SH-SY5Y (cell line): Measurements from ENCODE around the gene CELF5.

Source experiments
- GATA2 ChIP-seq: IDR thresholded peaks from 2 replicates; pipeline ENCODE4 v1.6.1; 2011; ENCODE audit warnings: mild to moderate bottlenecking, low read depth, low read length
- GATA3 ChIP-seq: IDR thresholded peaks from 2 replicates; pipeline ENCODE4 v1.6.1; 2011; ENCODE audit warnings: low read depth, mild to moderate bottlenecking, low read length, moderate library complexity

DNA sequence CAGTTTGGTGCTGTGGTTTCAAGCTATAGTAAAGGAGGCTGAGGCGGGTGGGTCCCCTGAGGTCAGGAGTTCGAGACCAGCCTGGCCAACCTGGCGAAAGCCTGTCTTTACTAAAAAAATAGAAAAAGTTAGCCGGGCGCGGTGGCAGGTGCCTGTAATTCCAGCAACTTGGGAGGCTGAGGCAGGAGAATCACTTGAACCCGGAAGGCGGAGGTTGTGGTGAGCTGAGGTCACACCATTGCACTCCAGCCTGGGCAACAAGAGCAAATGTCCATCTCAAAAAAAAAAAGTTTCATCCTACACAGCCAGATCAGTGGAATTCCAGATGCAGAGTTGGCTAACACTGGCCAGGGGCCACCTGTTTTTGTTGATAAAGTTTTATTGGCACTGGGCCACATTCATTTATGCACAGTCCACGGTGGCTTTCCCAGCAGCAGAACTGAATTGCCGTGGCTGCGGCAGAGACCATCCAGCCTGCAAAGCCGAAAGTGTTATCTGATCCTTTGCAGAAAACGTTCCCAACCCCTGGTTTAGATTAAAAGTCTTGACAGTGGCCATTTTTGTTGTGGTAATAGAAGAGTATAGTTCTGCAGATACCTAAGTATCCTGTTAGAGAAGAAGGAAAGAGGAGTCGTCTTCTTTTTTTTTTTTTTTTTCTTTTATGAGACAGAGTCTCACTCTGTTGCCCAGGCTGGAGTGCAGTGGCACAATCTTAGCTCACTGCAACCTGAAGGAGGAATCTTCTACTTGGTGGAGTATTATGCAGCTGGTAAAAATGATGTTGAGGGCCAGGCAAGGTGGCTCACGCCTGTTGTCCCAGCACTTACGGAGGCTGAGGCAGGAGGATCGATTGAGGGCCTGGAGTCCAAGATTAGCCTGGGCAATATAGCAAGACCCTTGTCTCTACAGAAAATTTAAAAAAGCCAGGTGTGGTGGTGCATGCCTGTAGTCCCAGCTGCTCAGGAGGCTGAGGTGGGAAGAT, 30.1 kb upstream of the CELF5 start:
- TF ChIP-seq GATA3 (no peak), GATA2 (0 out of 2 replicates have a peak, but pooled peaks have one; percentile 15)
